CD14-positive monocyte (primary cell): ENCODE data around the gene NID1. TPM values are rescaled to one million over a fixed set of nuclear protein-coding genes. Genes with fewer than 3 reads are reported as not detected.
"Not testable (repeated sequence)": the region's sequence is repeated elsewhere in the genome, so short reads cannot be mapped to it uniquely, and the experiment has no call there.

Experiments
- DNase-seq, 3 donors: peaks; one replicate each; pipeline ENCODE4 v3.0.0-alpha.2; 2011 to 2022
- H2AFZ ChIP-seq: 2 replicates; pipeline ENCODE4 v1.6.0; 2012; ENCODE audit warnings: mild to moderate bottlenecking, low read depth, low read length, inconsistent platforms; ENCODE audit not compliant: insufficient read depth, poor library complexity, severe bottlenecking
- H3K27ac ChIP-seq, 2 donors: 1 replicate in 1 of 2; 2 replicates in 1 of 2; pipeline ENCODE4 v1.5.1; 2012 to 2013; ENCODE audit warnings: low read length in 2 of 2, control low read depth in 1 of 2, inconsistent platforms in 1 of 2, low read depth in 1 of 2, mild to moderate bottlenecking in 1 of 2
- H3K27me3 ChIP-seq, 2 donors: one replicate each; pipeline versions ENCODE4 v1.6.0 to v1.6.1; 2011 to 2013; ENCODE audit warnings: low read length in 2 of 2; ENCODE audit not compliant: control insufficient read depth in 2 of 2, insufficient read depth in 2 of 2
- H3K36me3 ChIP-seq, 2 donors: replicated peaks in 1 of 2; 1 replicate in 1 of 2; 2 replicates in 1 of 2; pipeline versions ENCODE4 v1.5.1 to v1.6.1; 2012 to 2013; ENCODE audit warnings: low read length in 2 of 2, control low read depth in 1 of 2, inconsistent platforms in 1 of 2, mild to moderate bottlenecking in 1 of 2; ENCODE audit not compliant: insufficient read depth in 2 of 2, control insufficient read depth in 1 of 2
- H3K4me1 ChIP-seq, 2 donors: 1 replicate in 1 of 2; 2 replicates in 1 of 2; pipeline versions ENCODE4 v1.5.1 to v1.6.1; 2012 to 2013; ENCODE audit warnings: low read length in 2 of 2, control low read depth in 1 of 2, inconsistent platforms in 1 of 2, mild to moderate bottlenecking in 1 of 2, moderate library complexity in 1 of 2; ENCODE audit not compliant: insufficient read depth in 2 of 2, control insufficient read depth in 1 of 2
- H3K4me2 ChIP-seq: replicated peaks from 2 replicates; pipeline ENCODE3; 2012; ENCODE audit warnings: low read length, moderate library complexity, mild to moderate bottlenecking; ENCODE audit not compliant: poor library complexity, severe bottlenecking; ENCODE audit errors: extremely low read depth
- H3K4me3 ChIP-seq, 3 experiments: fragments of 200-600 bp in 1 of 3; sonication (generic) in 1 of 3; replicated peaks in 1 of 3; 1 replicate in 2 of 3; 2 replicates in 1 of 3; pipeline ENCODE4 v1.5.1; 2011 to 2013; ENCODE audit warnings: low read length in 3 of 3, mild to moderate bottlenecking in 3 of 3, control low read depth in 2 of 3, low read depth in 2 of 3, inconsistent platforms in 1 of 3, moderate library complexity in 1 of 3
- H3K79me2 ChIP-seq: 2 replicates; pipeline ENCODE4 v1.6.0; 2012; ENCODE audit warnings: mild to moderate bottlenecking, control low read depth, inconsistent platforms, low read length, moderate library complexity; ENCODE audit not compliant: insufficient read depth
- H3K9ac ChIP-seq: 2 replicates; pipeline ENCODE4 v1.6.0; 2017; ENCODE audit warnings: low read length, mild to moderate bottlenecking; ENCODE audit not compliant: insufficient read depth, poor library complexity, severe bottlenecking
- H3K9me3 ChIP-seq, 2 donors: replicated peaks in 1 of 2; 1 replicate in 1 of 2; 2 replicates in 1 of 2; pipeline versions ENCODE4 v1.5.1 to v1.6.1; 2012 to 2013; ENCODE audit warnings: low read length in 2 of 2, control low read depth in 1 of 2; ENCODE audit not compliant: control insufficient read depth in 1 of 2, insufficient read depth in 1 of 2
- H4K20me1 ChIP-seq: 2 replicates; pipeline ENCODE4 v1.6.0; 2012; ENCODE audit warnings: mild to moderate bottlenecking, low read length, control low read depth, moderate library complexity; ENCODE audit not compliant: insufficient read depth
- H3K27ac Mint-ChIP-seq, 7 donors: one replicate each; pipeline ENCODE4 v1.8.0; 2020; ENCODE audit warnings: mild to moderate bottlenecking in 7 of 7, mixed read lengths in 7 of 7, moderate library complexity in 6 of 7, inconsistent platforms in 2 of 7
- H3K27me3 Mint-ChIP-seq, 3 donors: one replicate each; pipeline ENCODE4 v1.8.0; 2021 to 2022; ENCODE audit warnings: low read depth in 3 of 3, mild to moderate bottlenecking in 3 of 3, mixed read lengths in 3 of 3, moderate library complexity in 3 of 3, inconsistent platforms in 1 of 3
- H3K36me3 Mint-ChIP-seq, 2 donors: one replicate each; pipeline ENCODE4 v1.8.0; 2020; ENCODE audit warnings: mixed read lengths in 2 of 2, inconsistent platforms in 1 of 2, mild to moderate bottlenecking in 1 of 2
- H3K4me1 Mint-ChIP-seq: one replicate; pipeline ENCODE4 v1.8.0; 2020; ENCODE audit warnings: mild to moderate bottlenecking, mixed read lengths
- H3K4me3 Mint-ChIP-seq, 2 donors: one replicate each; pipeline ENCODE4 v1.8.0; 2020; ENCODE audit warnings: mild to moderate bottlenecking in 2 of 2, mixed read lengths in 2 of 2, moderate library complexity in 1 of 2
- H3K9me3 Mint-ChIP-seq, 7 donors: one replicate each; pipeline ENCODE4 v1.8.0; 2020 to 2022; ENCODE audit warnings: mixed read lengths in 7 of 7, mild to moderate bottlenecking in 6 of 7, moderate library complexity in 6 of 7, inconsistent platforms in 2 of 7
- WGBS: methylation state at CpG from one replicate; pipeline ENCODE4 v1.1.5; 2013; ENCODE audit warnings: missing lambda C conversion rate; ENCODE audit not compliant: insufficient coverage; 5-methylcytosine and 5-hydroxymethylcytosine counted together
- intact Hi-C, 2 donors: fragments of 100-400 bp; cut with micrococcal nuclease; formaldehyde crosslinking; loops; one replicate each; pipeline versions ENCODE4 v1.15.0 to v1.15.1; 2023
- polyA plus RNA-seq, 3 donors: library from polyadenylated mRNA; depleted of rRNA in 1 of 3; unstranded in 2 of 3; stranded (reverse) in 1 of 3; fragments of 300-500 nt in 2 of 3; fragments of >200 nt in 1 of 3; fragmentation: Illumina TruSeq in 2 of 3; gene quantifications; 1 replicate in 2 of 3; 2 replicates in 1 of 3; pipeline ENCODE4 v1.2.3, GENCODE V29; 2012 to 2021
- TF ChIP-seq, protein P1 (sequence below): fragments of 200-600 bp; IDR thresholded peaks from one replicate; pipeline ENCODE4 v1.8.0; 2022; ENCODE audit warnings: antibody characterized with exemption, mild to moderate bottlenecking

The NID1 gene
- polyA plus RNA-seq, 3 donors, result 6.8 to 19.7 (median 14.4) TPM

DNA sequence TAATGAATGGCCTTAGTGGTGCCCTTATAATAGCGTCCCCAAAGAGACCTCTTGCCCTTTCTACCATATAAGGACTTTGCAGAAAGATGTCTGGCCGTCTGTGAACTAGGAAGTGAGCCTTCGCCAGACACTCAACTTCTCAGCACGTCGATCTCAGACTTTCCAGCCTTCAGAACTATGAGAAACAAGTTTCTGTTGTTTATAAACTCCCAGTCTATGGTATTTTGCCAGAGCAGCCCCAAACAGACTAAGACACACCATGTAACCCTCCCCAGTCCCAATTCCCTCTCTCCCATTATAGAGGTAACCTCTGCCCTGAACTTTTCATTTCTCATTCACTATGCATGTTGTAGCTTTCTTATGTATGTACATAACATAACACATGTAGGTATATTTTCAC is 55.7 kb downstream of the NID1 start:
- intact Hi-C loops, result no loop called here
- Histone ChIP-seq H3K27ac (no peak overlapping the region), H3K9ac (no peak overlapping the region), H3K36me3 (peaks cover 3 to 18% of the 10 kb centered on the region in 2 donors), H3K4me1 (no peaks in the 10 kb centered on the region), H3K4me2 (no peak overlapping the region), H3K9me3 (no peaks in the 10 kb centered on the region), H2AFZ (no peak overlapping the region), H3K79me2 (no peaks in the 10 kb centered on the region), H3K27me3 (no peaks in the 10 kb centered on the region), H3K4me3 (no peak overlapping the region), H4K20me1 (no peaks in the 10 kb centered on the region)
- peaks cover 0 to 4% (median 1%) of the 10 kb centered on the region in 3 donors for H3K27me3 Mint-ChIP-seq
- peaks cover 0 to 4% (median 0%) of the 10 kb centered on the region in 7 donors for H3K9me3 Mint-ChIP-seq
- peaks cover 10 to 26% of the 10 kb centered on the region in 2 donors for H3K36me3 Mint-ChIP-seq
- H3K4me1 Mint-ChIP-seq, result peaks cover 2% of the 10 kb centered on the region
- no peak for DNase-seq
- no peak overlapping the region for H3K4me3 Mint-ChIP-seq
- no CpG with 5 or more reads among the region's 5 CpGs for WGBS
- TF ChIP-seq, protein P1, sequence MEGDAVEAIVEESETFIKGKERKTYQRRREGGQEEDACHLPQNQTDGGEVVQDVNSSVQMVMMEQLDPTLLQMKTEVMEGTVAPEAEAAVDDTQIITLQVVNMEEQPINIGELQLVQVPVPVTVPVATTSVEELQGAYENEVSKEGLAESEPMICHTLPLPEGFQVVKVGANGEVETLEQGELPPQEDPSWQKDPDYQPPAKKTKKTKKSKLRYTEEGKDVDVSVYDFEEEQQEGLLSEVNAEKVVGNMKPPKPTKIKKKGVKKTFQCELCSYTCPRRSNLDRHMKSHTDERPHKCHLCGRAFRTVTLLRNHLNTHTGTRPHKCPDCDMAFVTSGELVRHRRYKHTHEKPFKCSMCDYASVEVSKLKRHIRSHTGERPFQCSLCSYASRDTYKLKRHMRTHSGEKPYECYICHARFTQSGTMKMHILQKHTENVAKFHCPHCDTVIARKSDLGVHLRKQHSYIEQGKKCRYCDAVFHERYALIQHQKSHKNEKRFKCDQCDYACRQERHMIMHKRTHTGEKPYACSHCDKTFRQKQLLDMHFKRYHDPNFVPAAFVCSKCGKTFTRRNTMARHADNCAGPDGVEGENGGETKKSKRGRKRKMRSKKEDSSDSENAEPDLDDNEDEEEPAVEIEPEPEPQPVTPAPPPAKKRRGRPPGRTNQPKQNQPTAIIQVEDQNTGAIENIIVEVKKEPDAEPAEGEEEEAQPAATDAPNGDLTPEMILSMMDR, result no peak
- H3K27ac Mint-ChIP-seq, result no peak overlapping the region

DNA sequence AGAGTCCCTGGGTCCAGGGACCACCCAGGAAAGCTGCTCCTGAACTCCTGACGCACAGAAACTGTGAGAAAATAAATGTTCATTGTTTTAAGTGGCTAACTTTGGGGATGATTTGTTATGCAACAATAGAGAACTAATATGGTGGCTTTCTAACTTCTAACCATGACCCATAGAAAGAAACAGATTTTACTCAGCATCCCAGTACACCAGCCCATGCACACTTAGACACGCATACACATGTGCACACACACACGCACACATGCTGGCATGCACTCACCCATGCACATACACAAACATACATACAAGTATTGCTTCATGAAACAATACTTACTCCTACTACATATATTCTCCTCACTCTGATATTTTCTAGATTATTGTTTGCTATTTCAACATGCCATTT is 57.1 kb downstream of the NID1 start:
- 100% methylated on average over 3 of the region's 3 CpGs for WGBS
- intact Hi-C loops, result no loop called here
- no peaks in the 10 kb centered on the region for H3K79me2 ChIP-seq
- H3K4me1 ChIP-seq, result no peaks in the 10 kb centered on the region
- Mint-ChIP-seq H3K27me3 (peaks cover under 1 to 4% (median 4%) of the 10 kb centered on the region in 3 donors), H3K4me3 (no peak overlapping the region), H3K9me3 (peaks cover 0 to 2% (median 0%) of the 10 kb centered on the region in 7 donors), H3K36me3 (peaks cover 7 to 30% of the 10 kb centered on the region in 2 donors), H3K4me1 (peaks cover 8% of the 10 kb centered on the region), H3K27ac (no peak overlapping the region)
- no peak overlapping the region for H3K9ac ChIP-seq
- no peak for DNase-seq
- no peak overlapping the region for H3K4me2 ChIP-seq
- no peaks in the 10 kb centered on the region for H4K20me1 ChIP-seq
- no peaks in the 10 kb centered on the region for H3K9me3 ChIP-seq
- H3K4me3 ChIP-seq, result no peak overlapping the region
- no peak overlapping the region for H3K27ac ChIP-seq
- TF ChIP-seq, protein P1, result no peak
- H2AFZ ChIP-seq, result no peak overlapping the region
- peaks cover 0 to 9% of the 10 kb centered on the region in 2 donors for H3K36me3 ChIP-seq
- no peaks in the 10 kb centered on the region for H3K27me3 ChIP-seq

DNA sequence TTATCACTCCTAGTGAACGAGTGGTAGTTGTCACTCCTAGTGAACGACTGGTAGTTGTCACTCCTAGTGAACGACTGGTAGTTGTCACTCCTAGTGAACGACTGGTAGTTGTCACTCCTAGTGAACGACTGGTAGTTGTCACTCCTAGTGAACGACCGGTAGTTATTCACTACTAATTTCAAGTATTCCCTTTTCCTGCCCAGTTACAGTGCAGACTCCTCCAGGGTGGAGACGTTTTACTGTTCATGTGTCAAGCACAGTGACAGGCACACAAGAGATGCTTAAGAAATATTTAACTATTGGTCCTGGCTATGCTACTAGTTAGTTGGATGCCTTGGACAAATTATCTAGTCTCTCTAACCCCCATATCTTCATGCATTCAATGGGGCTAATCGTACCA is 61.8 kb downstream of the NID1 start:
- peaks cover 34% of the 10 kb centered on the region for H3K4me1 Mint-ChIP-seq
- intact Hi-C loops, H3K36me3 ChIP-seq: not testable (repeated sequence)

More for the DNA sequence above, 61.8 kb downstream of the NID1 start:
- not testable (repeated sequence) for H4K20me1 ChIP-seq, H3K79me2 ChIP-seq, H2AFZ ChIP-seq, H3K9ac ChIP-seq, H3K9me3 Mint-ChIP-seq, H3K27me3 ChIP-seq, H3K4me3 Mint-ChIP-seq, H3K27me3 Mint-ChIP-seq, H3K27ac ChIP-seq, H3K4me3 ChIP-seq, H3K27ac Mint-ChIP-seq, DNase-seq, H3K4me2 ChIP-seq, H3K9me3 ChIP-seq
- peaks cover 19 to 28% of the 10 kb centered on the region in 2 donors for H3K4me1 ChIP-seq
- 90% methylated on average over 4 of the region's 9 CpGs for WGBS
- H3K36me3 Mint-ChIP-seq, result peaks cover 11 to 23% of the 10 kb centered on the region in 2 donors
